Keratinocyte (primary cell): ENCODE measurements around the gene RHOBTB1. TPM values are rescaled to one million over a fixed set of nuclear protein-coding genes. Genes with fewer than 3 reads are reported as not detected.

Experiments used
- DNase-seq: peaks from one replicate; pipeline ENCODE4 v3.0.0-alpha.2; 2011; ENCODE audit warnings: low read depth, missing footprints, low spot score
- FAIRE-seq: peaks from 2 replicates; lab custom pipeline; 2011; peaks lifted over from hg19 to GRCh38; lab: Jason Lieb, UNC
- H2AFZ ChIP-seq: 2 replicates; pipeline ENCODE4 v1.6.0; 2012; ENCODE audit warnings: low read length, control low read depth, inconsistent platforms; ENCODE audit not compliant: control insufficient read depth
- H3K27ac ChIP-seq: 2 replicates; pipeline ENCODE4 v1.5.1; 2011; ENCODE audit warnings: low read length; ENCODE audit not compliant: control insufficient read depth, insufficient read depth
- H3K27me3 ChIP-seq: 3 replicates; pipeline ENCODE4 v1.6.0; 2011; ENCODE audit warnings: low read length; ENCODE audit not compliant: control insufficient read depth, insufficient read depth; ENCODE audit errors: extremely low read depth
- H3K36me3 ChIP-seq, 2 experiments: 2 replicates in 1 of 2; 3 replicates in 1 of 2; pipeline ENCODE4 v1.5.1; 2011; ENCODE audit warnings: low read length in 2 of 2, mild to moderate bottlenecking in 1 of 2; ENCODE audit not compliant: control insufficient read depth in 2 of 2, insufficient read depth in 2 of 2; ENCODE audit errors: extremely low read depth in 1 of 2
- H3K4me1 ChIP-seq: 3 replicates; pipeline ENCODE4 v1.5.1; 2011; ENCODE audit warnings: low read length; ENCODE audit not compliant: control insufficient read depth, insufficient read depth; ENCODE audit errors: extremely low read depth
- H3K4me2 ChIP-seq: 3 replicates; pipeline ENCODE4 v1.6.0; 2011; ENCODE audit warnings: low read depth, low read length; ENCODE audit not compliant: control insufficient read depth, insufficient read depth; ENCODE audit errors: extremely low read depth
- H3K4me3 ChIP-seq, 3 experiments: fragments of 200-600 bp in 1 of 3; sonication (generic) in 1 of 3; 2 replicates in 2 of 3; 3 replicates in 1 of 3; pipeline ENCODE4 v1.5.1; 2011 to 2016; ENCODE audit warnings: low read length in 3 of 3, mild to moderate bottlenecking in 3 of 3, control low read depth in 2 of 3, inconsistent platforms in 1 of 3, low read depth in 1 of 3, mixed read lengths in 1 of 3, mixed run types in 1 of 3, moderate library complexity in 1 of 3; ENCODE audit not compliant: control insufficient read depth in 2 of 3, insufficient read depth in 2 of 3; ENCODE audit errors: extremely low read depth in 1 of 3
- H3K79me2 ChIP-seq: 2 replicates; pipeline ENCODE4 v1.6.0; 2012; ENCODE audit warnings: low read length; ENCODE audit not compliant: control insufficient read depth, insufficient read depth
- H3K9ac ChIP-seq: 3 replicates; pipeline ENCODE4 v1.6.0; 2011; ENCODE audit warnings: low read length; ENCODE audit not compliant: control insufficient read depth, insufficient read depth; ENCODE audit errors: extremely low read depth
- H3K9me1 ChIP-seq: 3 replicates; pipeline ENCODE4 v1.6.0; 2011; ENCODE audit warnings: low read length; ENCODE audit not compliant: control insufficient read depth, insufficient read depth; ENCODE audit errors: extremely low read depth
- H3K9me3 ChIP-seq: 2 replicates; pipeline ENCODE4 v1.5.1; 2012; ENCODE audit warnings: low read depth, low read length; ENCODE audit not compliant: control insufficient read depth
- H4K20me1 ChIP-seq: 3 replicates; pipeline ENCODE4 v1.6.0; 2011; ENCODE audit warnings: low read length; ENCODE audit not compliant: control insufficient read depth, insufficient read depth; ENCODE audit errors: extremely low read depth
- EZH2 ChIP-seq: IDR thresholded peaks from one replicate; pipeline ENCODE4 v1.6.1; 2012; ENCODE audit warnings: inconsistent platforms, mild to moderate bottlenecking, low read length, moderate library complexity
- dilution Hi-C: fragments of 300-500 bp; cut with MboI; formaldehyde crosslinking; loops from one replicate; pipeline ENCODE4 v1.7.0; 2020; ENCODE audit warnings: low sequenced_read_pairs; ENCODE audit not compliant: extremely low pct_ligation_motif_present
- polyA plus RNA-seq, 5 experiments: library from polyadenylated mRNA; depleted of rRNA in 3 of 5; stranded (reverse) in 3 of 5; stranded (forward) in 1 of 5; unstranded in 1 of 5; fragments of >200 nt; gene quantifications; 1 replicate in 1 of 5; 2 replicates in 3 of 5; 3 replicates in 1 of 5; pipeline versions ENCODE4 v1.2.1 to v1.2.3, GENCODE V29; 2011 to 2012; ENCODE audit warnings: missing spikeins in 2 of 5, low read depth in 1 of 5, low replicate concordance in 1 of 5
- TF ChIP-seq, protein P1 (sequence below), 3 experiments: IDR thresholded peaks in 1 of 3; conservative IDR thresholded peaks in 1 of 3; optimal IDR thresholded peaks in 1 of 3; 2 replicates in 2 of 3; 3 replicates in 1 of 3; pipeline versions ENCODE3 to v1.5.1; 2011; ENCODE audit warnings: low read length in 3 of 3, mild to moderate bottlenecking in 3 of 3, moderate library complexity in 2 of 3, control low read depth in 1 of 3, inconsistent platforms in 1 of 3; ENCODE audit not compliant: insufficient read depth in 2 of 3; ENCODE audit errors: extremely low read depth in 1 of 3

The RHOBTB1 gene
- polyA plus RNA-seq, 1 donor (not counting 4 experiments of a cell fraction or from before 2014, with no cell fraction given): 4.6 TPM

DNA sequence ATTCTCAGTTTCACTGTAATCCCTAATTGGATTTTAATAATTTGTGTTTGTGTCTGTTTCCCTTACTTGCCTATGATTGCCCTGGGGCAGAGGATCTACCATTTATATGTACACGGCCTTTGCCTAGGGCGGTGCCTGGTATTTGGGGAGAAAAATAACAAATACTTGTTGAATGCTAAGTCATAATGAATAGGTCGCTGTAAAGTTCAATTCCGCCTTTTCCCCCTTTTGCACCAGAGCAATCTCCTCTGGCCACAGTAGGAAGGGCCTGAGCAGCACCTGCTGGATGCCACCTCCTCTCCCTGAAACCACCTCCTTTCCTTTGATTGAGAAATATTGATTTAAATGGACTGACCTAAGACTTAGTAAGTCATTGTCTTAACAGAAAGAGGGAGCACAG is 70.2 kb downstream of the RHOBTB1 start:
- Histone ChIP-seq H3K79me2 (no peaks in the 10 kb centered on the region), H3K9ac (no peak overlapping the region), H2AFZ (no peak overlapping the region), H3K4me3 (no peak overlapping the region), H3K27ac (no peak overlapping the region), H3K4me1 (no peaks in the 10 kb centered on the region), H3K36me3 (no peaks in the 10 kb centered on the region), H3K4me2 (no peak overlapping the region), H3K9me1 (no peaks in the 10 kb centered on the region), H3K9me3 (no peaks in the 10 kb centered on the region), H4K20me1 (no peaks in the 10 kb centered on the region), H3K27me3 (no peaks in the 10 kb centered on the region)
- TF ChIP-seq, protein P1, sequence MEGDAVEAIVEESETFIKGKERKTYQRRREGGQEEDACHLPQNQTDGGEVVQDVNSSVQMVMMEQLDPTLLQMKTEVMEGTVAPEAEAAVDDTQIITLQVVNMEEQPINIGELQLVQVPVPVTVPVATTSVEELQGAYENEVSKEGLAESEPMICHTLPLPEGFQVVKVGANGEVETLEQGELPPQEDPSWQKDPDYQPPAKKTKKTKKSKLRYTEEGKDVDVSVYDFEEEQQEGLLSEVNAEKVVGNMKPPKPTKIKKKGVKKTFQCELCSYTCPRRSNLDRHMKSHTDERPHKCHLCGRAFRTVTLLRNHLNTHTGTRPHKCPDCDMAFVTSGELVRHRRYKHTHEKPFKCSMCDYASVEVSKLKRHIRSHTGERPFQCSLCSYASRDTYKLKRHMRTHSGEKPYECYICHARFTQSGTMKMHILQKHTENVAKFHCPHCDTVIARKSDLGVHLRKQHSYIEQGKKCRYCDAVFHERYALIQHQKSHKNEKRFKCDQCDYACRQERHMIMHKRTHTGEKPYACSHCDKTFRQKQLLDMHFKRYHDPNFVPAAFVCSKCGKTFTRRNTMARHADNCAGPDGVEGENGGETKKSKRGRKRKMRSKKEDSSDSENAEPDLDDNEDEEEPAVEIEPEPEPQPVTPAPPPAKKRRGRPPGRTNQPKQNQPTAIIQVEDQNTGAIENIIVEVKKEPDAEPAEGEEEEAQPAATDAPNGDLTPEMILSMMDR (optimal IDR thresholded peaks at IDR 0.05 in 1 of 3, IDR thresholded peaks at IDR 0.05 in 1 of 3, conservative IDR thresholded peaks at IDR 0.05 in 1 of 3; ENCODE audit: extremely low read depth in 1 of 3, insufficient read depth in 2 of 3, low read length in 3 of 3): no peak
- TF ChIP-seq EZH2: no peak
- dilution Hi-C loops: no loop called here
- FAIRE-seq: no peak
- DNase-seq: no peak

- Histone ChIP-seq H3K27me3 (no peaks in the 10 kb centered on the region), H4K20me1 (no peaks in the 10 kb centered on the region), H3K79me2 (no peaks in the 10 kb centered on the region), H3K9ac (no peak overlapping the region), H3K4me2 (no peak overlapping the region), H3K36me3 (no peaks in the 10 kb centered on the region), H3K27ac (no peak overlapping the region), H3K9me3 (no peaks in the 10 kb centered on the region), H2AFZ (no peak overlapping the region), H3K9me1 (no peaks in the 10 kb centered on the region), H3K4me3 (no peak overlapping the region), H3K4me1 (no peaks in the 10 kb centered on the region)
- dilution Hi-C loops: no loop called here
- DNase-seq (no peak), FAIRE-seq (no peak)
- no peak for TF ChIP-seq EZH2
- TF ChIP-seq, protein P1 (optimal IDR thresholded peaks at IDR 0.05 in 1 of 3, IDR thresholded peaks at IDR 0.05 in 1 of 3, conservative IDR thresholded peaks at IDR 0.05 in 1 of 3; ENCODE audit: extremely low read depth in 1 of 3, insufficient read depth in 2 of 3, low read length in 3 of 3): no peak
Measured at GRCh38 chr10:60872451-60872850, 71.5 kb downstream of the RHOBTB1 start.
